H9 (cell line): ENCODE results near the gene HPDL. TPM values are rescaled to one million over a fixed set of nuclear protein-coding genes. Genes with fewer than 3 reads are reported as not detected.

ENCODE experiments used
- DNase-seq: peaks from one replicate; pipeline ENCODE4 v3.0.0-alpha.2; 2017
- H2AFZ ChIP-seq: one replicate; pipeline ENCODE4 v1.6.1; 2013; ENCODE audit warnings: mild to moderate bottlenecking, low read length, control low read depth, moderate library complexity
- H2AK5ac ChIP-seq: 2 replicates; pipeline ENCODE4 v1.6.1; 2013; ENCODE audit warnings: low read length, control low read depth, mixed read lengths; ENCODE audit not compliant: insufficient read length
- H2BK120ac ChIP-seq: one replicate; pipeline ENCODE4 v1.6.1; 2013; ENCODE audit warnings: low read depth, mild to moderate bottlenecking, low read length, control low read depth, inconsistent platforms; ENCODE audit not compliant: poor library complexity, severe bottlenecking
- H2BK12ac ChIP-seq: 2 replicates; pipeline ENCODE4 v1.6.1; 2013; ENCODE audit warnings: low read length, control low read depth, mixed read lengths, low read depth; ENCODE audit not compliant: insufficient read length
- H2BK15ac ChIP-seq: 2 replicates; pipeline ENCODE4 v1.6.1; 2013; ENCODE audit warnings: low read depth, low read length, control low read depth
- H2BK20ac ChIP-seq: one replicate; pipeline ENCODE4 v1.6.1; 2013; ENCODE audit warnings: low read depth, mild to moderate bottlenecking, low read length, control low read depth, inconsistent platforms; ENCODE audit not compliant: poor library complexity, severe bottlenecking
- H2BK5ac ChIP-seq: 2 replicates; pipeline ENCODE4 v1.6.1; 2013; ENCODE audit warnings: low read length, control low read depth, mixed read lengths; ENCODE audit not compliant: insufficient read length
- H3K14ac ChIP-seq: 2 replicates; pipeline ENCODE4 v1.6.1; 2013; ENCODE audit warnings: low read length, control low read depth; ENCODE audit not compliant: insufficient read depth
- H3K18ac ChIP-seq: 2 replicates; pipeline ENCODE4 v1.6.1; 2013; ENCODE audit warnings: low read depth, mild to moderate bottlenecking, mixed read lengths, low read length, control low read depth; ENCODE audit not compliant: insufficient read length
- H3K23ac ChIP-seq: 2 replicates; pipeline ENCODE4 v1.6.1; 2013; ENCODE audit warnings: low read length, control low read depth, mixed read lengths, low read depth; ENCODE audit not compliant: insufficient read length
- H3K23me2 ChIP-seq: 2 replicates; pipeline ENCODE4 v1.6.1; 2013; ENCODE audit warnings: low read depth, mild to moderate bottlenecking, mixed read lengths, low read length, control low read depth; ENCODE audit not compliant: insufficient read length, poor library complexity, severe bottlenecking
- H3K27ac ChIP-seq: 2 replicates; pipeline ENCODE4 v1.5.1; 2013; ENCODE audit warnings: low read length, control low read depth, mixed read lengths, low read depth; ENCODE audit not compliant: insufficient read length
- H3K27me3 ChIP-seq: 2 replicates; pipeline ENCODE4 v1.6.1; 2013; ENCODE audit warnings: low read length, control low read depth, inconsistent platforms; ENCODE audit not compliant: insufficient read depth
- H3K4ac ChIP-seq: 2 replicates; pipeline ENCODE4 v1.6.1; 2013; ENCODE audit warnings: low read depth, mild to moderate bottlenecking, control low read depth, inconsistent platforms, low read length, moderate library complexity
- H3K4me1 ChIP-seq: 2 replicates; pipeline ENCODE4 v1.6.1; 2013; ENCODE audit warnings: low read length, control low read depth, inconsistent platforms; ENCODE audit not compliant: insufficient read depth
- H3K4me2 ChIP-seq: 2 replicates; pipeline ENCODE4 v1.6.1; 2013; ENCODE audit warnings: low read length, control low read depth, mixed read lengths; ENCODE audit not compliant: insufficient read length, insufficient read depth
- H3K56ac ChIP-seq: 2 replicates; pipeline ENCODE4 v1.6.1; 2013; ENCODE audit warnings: low read depth, mild to moderate bottlenecking, mixed read lengths, low read length, control low read depth; ENCODE audit not compliant: insufficient read length
- H3K79me1 ChIP-seq: 2 replicates; pipeline ENCODE4 v1.6.1; 2013; ENCODE audit warnings: low read depth, mild to moderate bottlenecking, moderate library complexity, low read length, control low read depth, inconsistent platforms; ENCODE audit not compliant: insufficient read depth, poor library complexity, severe bottlenecking
- H3K79me2 ChIP-seq: 2 replicates; pipeline ENCODE4 v1.6.1; 2013; ENCODE audit warnings: low read length, control low read depth, inconsistent platforms; ENCODE audit not compliant: insufficient read depth
- H3K9ac ChIP-seq: 2 replicates; pipeline ENCODE4 v1.6.1; 2013; ENCODE audit warnings: low read length, control low read depth, mixed read lengths; ENCODE audit not compliant: insufficient read length; ENCODE audit errors: extremely low read depth
- H3K9me3 ChIP-seq: one replicate; pipeline ENCODE4 v1.6.1; 2013; ENCODE audit warnings: low read depth, low read length, inconsistent platforms; ENCODE audit not compliant: control insufficient read depth
- H3T11ph ChIP-seq: one replicate; pipeline ENCODE4 v1.6.1; 2013; ENCODE audit warnings: mild to moderate bottlenecking, low read length, control low read depth, inconsistent platforms
- H4K20me1 ChIP-seq: one replicate; pipeline ENCODE4 v1.6.1; 2013; ENCODE audit not compliant: control insufficient read depth, insufficient read length, insufficient read depth
- H4K5ac ChIP-seq: 2 replicates; pipeline ENCODE4 v1.6.1; 2013; ENCODE audit warnings: low read depth, mild to moderate bottlenecking, mixed read lengths, low read length, control low read depth; ENCODE audit not compliant: insufficient read length
- H4K8ac ChIP-seq: replicated peaks from 2 replicates; pipeline ENCODE4 v1.6.1; 2013; ENCODE audit warnings: low read length, control low read depth, mixed read lengths, low read depth; ENCODE audit not compliant: insufficient read length
- H4K91ac ChIP-seq: 2 replicates; pipeline ENCODE4 v1.6.1; 2013; ENCODE audit warnings: low read depth, mild to moderate bottlenecking, moderate library complexity, mixed read lengths, low read length, control low read depth; ENCODE audit not compliant: insufficient read length
- H3K27ac Mint-ChIP-seq, 3 experiments: 2 replicates in 2 of 3; 3 replicates in 1 of 3; pipeline ENCODE4 v1.8.0; 2020 to 2021; ENCODE audit warnings: mixed read lengths in 3 of 3, mild to moderate bottlenecking in 1 of 3, moderate library complexity in 1 of 3
- H3K27me3 Mint-ChIP-seq: 2 replicates; pipeline ENCODE4 v1.8.0; 2021; ENCODE audit warnings: low read depth, mild to moderate bottlenecking, moderate library complexity, mixed read lengths
- H3K36me3 Mint-ChIP-seq, 3 experiments: 2 replicates in 2 of 3; 3 replicates in 1 of 3; pipeline ENCODE4 v1.8.0; 2020 to 2021; ENCODE audit warnings: low read depth in 3 of 3, mixed read lengths in 3 of 3; ENCODE audit not compliant: insufficient read depth in 1 of 3
- H3K4me1 Mint-ChIP-seq, 2 experiments: 2 replicates each; pipeline ENCODE4 v1.8.0; 2020; ENCODE audit warnings: mixed read lengths in 2 of 2
- H3K4me3 Mint-ChIP-seq, 2 experiments: 2 replicates in 1 of 2; 3 replicates in 1 of 2; pipeline ENCODE4 v1.8.0; 2020 to 2021; ENCODE audit warnings: mild to moderate bottlenecking in 2 of 2, mixed read lengths in 2 of 2, moderate library complexity in 1 of 2
- H3K9me3 Mint-ChIP-seq, 2 experiments: 2 replicates in 1 of 2; 3 replicates in 1 of 2; pipeline ENCODE4 v1.8.0; 2020; ENCODE audit warnings: mild to moderate bottlenecking in 2 of 2, mixed read lengths in 2 of 2, moderate library complexity in 1 of 2
- CTCF ChIP-seq: fragments of 200-600 bp; sonication (generic); conservative IDR thresholded peaks from 3 replicates; pipeline ENCODE4 v1.8.0; 2021; ENCODE audit warnings: antibody characterized with exemption, mild to moderate bottlenecking
- WGBS: extraction: QIAGEN DNeasy Blood & Tissue Kit; methylation state at CpG from one replicate; pipeline ENCODE4 v1.1.7; 2013; ENCODE audit warnings: missing lambda C conversion rate, low lambda C conversion rate, mixed read lengths; ENCODE audit not compliant: insufficient read length; ENCODE audit errors: extremely low coverage; 5-methylcytosine and 5-hydroxymethylcytosine counted together
- total RNA-seq: library from RNA; stranded (reverse); gene quantifications from 2 replicates; pipeline ENCODE4 v1.2.1, GENCODE V29; 2021

HPDL gene
- total RNA-seq, 1 experiment from 2014 or later: 10.6 TPM

GRCh38 chr1:45354838-45355237 lies 28.1 kb downstream of the HPDL start:
- DNase-seq: no peak
- Histone ChIP-seq H3K23ac (no peak overlapping the region), H3K23me2 (no peaks in the 10 kb centered on the region), H3K56ac (no peak overlapping the region), H3K9ac (no peak overlapping the region), H3K9me3 (no peaks in the 10 kb centered on the region), H3K27me3 (no peaks in the 10 kb centered on the region), H3K4me2 (no peak overlapping the region), H4K91ac (no peak overlapping the region), H3K18ac (no peak overlapping the region), H3K14ac (no peak overlapping the region), H2BK15ac (no peak overlapping the region), H4K5ac (no peak overlapping the region), H2BK20ac (no peak overlapping the region), H3K27ac (no peak overlapping the region), H4K8ac (no peak overlapping the region), H2BK12ac (no peak overlapping the region), H2AFZ (no peak overlapping the region), H3T11ph (no peak overlapping the region), H3K79me2 (no peaks in the 10 kb centered on the region), H4K20me1 (no peaks in the 10 kb centered on the region), H2BK5ac (no peak overlapping the region), H3K4me1 (no peaks in the 10 kb centered on the region; the same call in 1 of the 2 replicates), H2BK120ac (no peak overlapping the region), H3K4ac (no peak overlapping the region), H2AK5ac (no peak overlapping the region), H3K79me1 (no peaks in the 10 kb centered on the region)
- no CpG with 5 or more reads among the region's 4 CpGs for WGBS
- no peak overlapping the region for H3K27ac Mint-ChIP-seq
- no peaks in the 10 kb centered on the region for H3K9me3 Mint-ChIP-seq
- H3K4me1 Mint-ChIP-seq: peaks cover 6 to 8% of the 10 kb centered on the region in 2 experiments
- no peak for TF ChIP-seq CTCF
- no peaks in the 10 kb centered on the region for H3K27me3 Mint-ChIP-seq
- H3K36me3 Mint-ChIP-seq: no peaks in the 10 kb centered on the region
- no peak overlapping the region for H3K4me3 Mint-ChIP-seq
